IPS-18c (cell line): Measurements from ENCODE around the gene SHMT2.

Experiments
- H3K4me3 ChIP-seq: 2 replicates; pipeline ENCODE4 v1.7.0; 2013; ENCODE audit warnings: low read depth, mild to moderate bottlenecking, low read length, moderate library complexity; ENCODE audit not compliant: insufficient read depth
- H3K9me3 ChIP-seq: one replicate; pipeline ENCODE4 v1.6.1; 2013; ENCODE audit warnings: mild to moderate bottlenecking, low read length, moderate library complexity; ENCODE audit not compliant: control insufficient read depth, insufficient read depth

SHMT2 gene

DNA sequence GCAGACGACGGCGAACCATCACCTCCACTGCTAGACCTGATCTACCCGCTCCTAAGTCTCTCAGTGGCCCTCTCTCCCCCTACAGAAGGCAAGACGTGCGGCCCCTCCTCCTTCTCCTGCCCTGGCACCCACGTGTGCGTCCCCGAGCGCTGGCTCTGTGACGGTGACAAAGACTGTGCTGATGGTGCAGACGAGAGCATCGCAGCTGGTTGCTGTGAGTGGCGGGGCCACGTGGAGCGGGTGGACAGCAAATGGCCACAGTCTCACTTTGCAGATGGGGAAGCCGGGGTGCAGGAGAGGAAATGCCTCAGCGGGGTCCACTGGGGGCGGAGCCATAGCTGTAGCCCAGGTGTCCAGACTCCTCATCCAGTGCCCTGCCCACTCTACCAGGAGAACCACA, 34.3 kb upstream of the SHMT2 start:
- Histone ChIP-seq H3K4me3 (no peak overlapping the region), H3K9me3 (no peaks in the 10 kb centered on the region)

DNA sequence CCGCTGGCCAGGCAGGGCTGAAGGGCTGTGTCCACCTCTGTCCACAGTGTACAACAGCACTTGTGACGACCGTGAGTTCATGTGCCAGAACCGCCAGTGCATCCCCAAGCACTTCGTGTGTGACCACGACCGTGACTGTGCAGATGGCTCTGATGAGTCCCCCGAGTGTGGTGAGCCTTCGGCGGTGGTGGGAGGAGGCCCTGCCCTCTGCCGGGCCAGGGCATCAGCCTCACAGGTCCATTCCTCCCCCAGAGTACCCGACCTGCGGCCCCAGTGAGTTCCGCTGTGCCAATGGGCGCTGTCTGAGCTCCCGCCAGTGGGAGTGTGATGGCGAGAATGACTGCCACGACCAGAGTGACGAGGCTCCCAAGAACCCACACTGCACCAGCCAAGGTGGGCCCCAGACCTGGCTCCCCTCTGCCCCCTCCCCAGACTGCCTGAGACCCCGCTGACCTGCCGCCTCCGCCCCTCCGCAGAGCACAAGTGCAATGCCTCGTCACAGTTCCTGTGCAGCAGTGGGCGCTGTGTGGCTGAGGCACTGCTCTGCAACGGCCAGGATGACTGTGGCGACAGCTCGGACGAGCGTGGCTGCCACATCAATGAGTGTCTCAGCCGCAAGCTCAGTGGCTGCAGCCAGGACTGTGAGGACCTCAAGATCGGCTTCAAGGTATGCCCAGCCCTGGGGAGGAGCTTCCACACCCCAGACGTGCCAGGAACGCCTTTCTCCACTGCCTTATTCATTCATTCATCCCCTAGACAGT, 33.7 kb upstream of the SHMT2 start:
- Histone ChIP-seq H3K9me3 (no peaks in the 10 kb centered on the region), H3K4me3 (no peak overlapping the region)

DNA sequence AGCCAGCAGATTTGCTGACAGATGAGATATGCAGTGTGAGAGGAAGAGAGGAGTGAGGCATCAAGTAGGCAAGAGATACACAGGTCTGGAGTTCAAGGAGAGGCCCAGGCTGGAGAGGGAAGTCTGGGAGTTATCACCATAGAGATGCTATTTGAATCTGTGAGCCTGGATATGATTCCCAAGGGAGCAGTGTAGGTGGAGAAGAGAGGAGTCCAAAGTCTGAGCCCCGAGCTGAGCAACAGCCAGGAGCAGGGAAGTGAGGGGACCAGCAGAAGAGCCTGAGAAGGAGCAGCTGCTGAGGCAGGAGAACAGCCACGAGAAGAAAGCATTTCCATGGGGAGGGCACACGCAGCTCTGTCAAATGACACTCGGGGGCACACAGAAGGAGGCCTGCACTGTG, 33.1 kb upstream of the SHMT2 start:
- Histone ChIP-seq H3K4me3 (no peak overlapping the region), H3K9me3 (no peaks in the 10 kb centered on the region)

DNA sequence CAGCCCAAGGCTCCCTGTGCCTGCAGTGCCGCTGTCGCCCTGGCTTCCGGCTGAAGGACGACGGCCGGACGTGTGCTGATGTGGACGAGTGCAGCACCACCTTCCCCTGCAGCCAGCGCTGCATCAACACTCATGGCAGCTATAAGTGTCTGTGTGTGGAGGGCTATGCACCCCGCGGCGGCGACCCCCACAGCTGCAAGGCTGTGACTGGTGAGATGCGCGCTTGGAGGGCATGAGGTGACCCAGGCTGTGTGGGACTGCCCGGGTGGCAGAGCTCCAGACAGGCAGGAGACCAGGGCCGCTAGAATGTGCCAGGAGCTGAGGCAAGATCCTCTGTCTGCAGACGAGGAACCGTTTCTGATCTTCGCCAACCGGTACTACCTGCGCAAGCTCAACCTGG, 32.6 kb upstream of the SHMT2 start:
- Histone ChIP-seq H3K9me3 (no peaks in the 10 kb centered on the region), H3K4me3 (no peak overlapping the region)

DNA sequence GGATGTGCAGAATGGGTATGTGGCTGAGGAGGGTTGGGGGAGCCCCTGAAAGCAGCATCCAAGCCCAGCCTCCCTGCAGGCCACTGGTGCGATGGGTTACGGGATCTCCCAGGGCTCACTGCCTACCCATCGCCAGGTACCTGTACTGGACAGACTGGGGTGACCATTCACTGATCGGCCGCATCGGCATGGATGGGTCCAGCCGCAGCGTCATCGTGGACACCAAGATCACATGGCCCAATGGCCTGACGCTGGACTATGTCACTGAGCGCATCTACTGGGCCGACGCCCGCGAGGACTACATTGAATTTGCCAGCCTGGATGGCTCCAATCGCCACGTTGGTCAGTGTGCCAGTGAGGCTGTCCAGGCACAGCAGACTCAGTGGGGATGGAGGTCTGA, 31.2 kb upstream of the SHMT2 start:
- no peaks in the 10 kb centered on the region for H3K9me3 ChIP-seq

DNA sequence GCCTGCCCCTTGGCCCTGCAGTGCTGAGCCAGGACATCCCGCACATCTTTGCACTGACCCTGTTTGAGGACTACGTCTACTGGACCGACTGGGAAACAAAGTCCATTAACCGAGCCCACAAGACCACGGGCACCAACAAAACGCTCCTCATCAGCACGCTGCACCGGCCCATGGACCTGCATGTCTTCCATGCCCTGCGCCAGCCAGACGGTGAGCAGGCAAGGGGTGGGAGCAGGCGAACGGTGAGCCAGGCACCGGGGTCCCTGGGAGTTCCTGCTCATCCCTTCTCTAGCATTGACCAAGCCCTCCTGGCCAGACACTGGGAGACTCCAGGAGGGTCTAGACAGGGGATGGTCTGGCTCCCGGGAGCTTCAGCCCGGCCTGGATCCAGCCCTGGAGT, 30.3 kb upstream of the SHMT2 start:
- Histone ChIP-seq H3K9me3 (no peaks in the 10 kb centered on the region), H3K4me3 (no peak overlapping the region)

More for the DNA sequence above, 31.2 kb upstream of the SHMT2 start:
- no peak overlapping the region for H3K4me3 ChIP-seq

DNA sequence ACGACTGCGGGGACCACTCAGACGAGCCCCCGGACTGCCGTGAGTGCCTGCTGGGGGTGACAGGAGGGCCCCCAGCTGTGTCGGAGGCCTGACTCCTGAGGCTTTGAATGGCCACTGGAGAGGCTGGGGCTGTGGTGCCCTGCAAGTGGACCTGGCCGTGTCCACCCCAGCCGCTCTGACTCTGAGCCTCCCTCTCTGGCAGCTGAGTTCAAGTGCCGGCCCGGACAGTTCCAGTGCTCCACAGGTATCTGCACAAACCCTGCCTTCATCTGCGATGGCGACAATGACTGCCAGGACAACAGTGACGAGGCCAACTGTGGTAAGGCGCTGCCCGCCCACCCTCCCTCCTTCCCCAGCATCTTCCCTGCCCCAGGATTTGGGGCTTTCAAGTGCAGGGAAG, 29.0 kb upstream of the SHMT2 start:
- Histone ChIP-seq H3K4me3 (no peak overlapping the region), H3K9me3 (no peaks in the 10 kb centered on the region)

DNA sequence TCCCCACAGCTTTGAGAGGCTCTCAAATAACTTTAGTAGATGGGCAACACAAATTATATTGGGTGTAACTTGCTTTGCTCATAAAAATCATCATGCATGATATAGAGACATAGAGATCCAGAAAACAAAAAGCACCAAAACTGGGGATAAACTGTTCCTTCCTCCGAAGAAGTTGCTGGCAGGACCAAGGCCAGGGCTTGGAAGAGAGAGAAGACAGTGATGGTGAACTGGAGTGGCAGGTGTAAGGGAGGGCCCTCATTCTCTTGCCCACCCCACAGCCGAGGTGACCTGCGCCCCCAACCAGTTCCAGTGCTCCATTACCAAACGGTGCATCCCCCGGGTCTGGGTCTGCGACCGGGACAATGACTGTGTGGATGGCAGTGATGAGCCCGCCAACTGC, 28.3 kb upstream of the SHMT2 start:
- no peak overlapping the region for H3K4me3 ChIP-seq
- H3K9me3 ChIP-seq = no peaks in the 10 kb centered on the region

DNA sequence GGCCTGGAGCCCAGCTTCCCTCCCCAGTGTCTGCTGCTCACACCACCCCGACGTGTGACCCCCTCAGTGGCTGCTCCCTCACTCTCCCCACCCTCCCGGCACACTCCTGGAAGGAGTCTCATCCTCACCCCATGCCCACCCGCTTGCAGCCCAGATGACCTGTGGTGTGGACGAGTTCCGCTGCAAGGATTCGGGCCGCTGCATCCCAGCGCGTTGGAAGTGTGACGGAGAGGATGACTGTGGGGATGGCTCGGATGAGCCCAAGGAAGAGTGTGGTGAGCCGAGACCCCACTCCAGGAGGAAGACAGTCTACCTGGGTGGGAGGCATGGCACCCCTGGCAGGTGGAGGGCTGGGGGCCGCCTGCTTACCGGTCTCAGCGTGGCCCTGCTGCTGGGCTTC, 27.9 kb upstream of the SHMT2 start:
- H3K4me3 ChIP-seq = no peak overlapping the region

DNA sequence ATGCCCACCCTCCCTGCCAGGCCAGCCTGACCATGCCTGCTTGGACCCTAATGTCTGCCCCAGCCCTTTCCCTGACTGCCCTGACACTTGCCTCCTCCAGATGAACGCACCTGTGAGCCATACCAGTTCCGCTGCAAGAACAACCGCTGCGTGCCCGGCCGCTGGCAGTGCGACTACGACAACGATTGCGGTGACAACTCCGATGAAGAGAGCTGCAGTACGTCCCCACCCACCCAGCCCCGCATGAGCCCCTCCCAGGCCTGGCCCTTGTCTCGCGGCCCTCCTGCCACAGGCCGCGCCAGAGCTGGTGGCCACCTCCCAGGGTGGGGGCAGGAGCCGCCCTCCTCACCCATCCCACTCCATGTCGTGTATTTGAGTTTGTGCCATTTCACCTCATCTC, 27.2 kb upstream of the SHMT2 start:
- no peak overlapping the region for H3K4me3 ChIP-seq

More for the DNA sequence above, 27.9 kb upstream of the SHMT2 start:
- H3K9me3 ChIP-seq = no peaks in the 10 kb centered on the region

DNA sequence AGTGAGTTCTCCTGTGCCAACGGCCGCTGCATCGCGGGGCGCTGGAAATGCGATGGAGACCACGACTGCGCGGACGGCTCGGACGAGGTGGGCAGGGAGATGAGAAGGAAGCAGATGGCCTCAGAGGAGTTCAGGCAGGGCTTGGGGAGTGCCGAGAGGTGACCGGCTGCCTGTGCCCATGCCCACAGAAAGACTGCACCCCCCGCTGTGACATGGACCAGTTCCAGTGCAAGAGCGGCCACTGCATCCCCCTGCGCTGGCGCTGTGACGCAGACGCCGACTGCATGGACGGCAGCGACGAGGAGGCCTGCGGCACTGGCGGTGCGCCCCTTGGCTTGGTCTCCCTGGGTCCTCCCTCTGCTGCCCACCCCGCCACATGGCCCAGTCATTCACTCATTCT, 26.3 kb upstream of the SHMT2 start:
- no peaks in the 10 kb centered on the region for H3K9me3 ChIP-seq
- no peak overlapping the region for H3K4me3 ChIP-seq

More for the DNA sequence above, 27.2 kb upstream of the SHMT2 start:
- H3K9me3 ChIP-seq = no peaks in the 10 kb centered on the region

DNA sequence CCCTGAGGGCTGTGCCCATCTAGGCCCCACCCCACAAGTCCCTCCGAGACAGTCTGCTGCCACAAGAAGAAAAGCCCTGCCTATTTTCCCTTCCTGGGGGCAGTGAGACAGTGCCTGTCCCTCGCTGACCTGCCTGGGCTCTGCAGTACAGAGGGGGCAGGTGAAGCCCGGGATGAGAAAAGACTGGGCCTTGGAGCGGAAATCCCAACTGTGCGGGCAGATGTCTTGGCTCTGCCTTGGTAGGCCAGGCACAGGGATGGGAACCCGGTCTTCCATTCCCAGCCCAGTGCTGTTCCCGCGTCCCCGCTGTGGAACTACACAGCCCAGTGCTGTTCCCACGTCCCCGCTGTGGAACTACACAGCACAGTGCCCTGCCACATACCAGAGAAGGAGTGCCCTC, 25.7 kb upstream of the SHMT2 start:
- Histone ChIP-seq H3K9me3 (no peaks in the 10 kb centered on the region), H3K4me3 (no peak overlapping the region)

DNA sequence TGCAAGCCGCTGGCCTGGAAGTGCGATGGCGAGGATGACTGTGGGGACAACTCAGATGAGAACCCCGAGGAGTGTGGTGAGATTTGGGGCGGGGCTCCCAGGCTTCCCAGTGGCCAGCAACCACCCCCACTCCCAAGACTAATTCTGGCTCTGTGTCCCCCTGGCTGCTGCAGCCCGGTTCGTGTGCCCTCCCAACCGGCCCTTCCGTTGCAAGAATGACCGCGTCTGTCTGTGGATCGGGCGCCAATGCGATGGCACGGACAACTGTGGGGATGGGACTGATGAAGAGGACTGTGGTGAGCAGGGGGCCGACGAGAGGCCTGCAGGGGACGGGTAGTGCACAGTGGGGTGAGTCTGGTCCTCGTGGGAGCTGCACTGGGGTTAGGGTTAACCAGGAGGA, 25.1 kb upstream of the SHMT2 start:
- Histone ChIP-seq H3K9me3 (no peaks in the 10 kb centered on the region), H3K4me3 (no peak overlapping the region)

DNA sequence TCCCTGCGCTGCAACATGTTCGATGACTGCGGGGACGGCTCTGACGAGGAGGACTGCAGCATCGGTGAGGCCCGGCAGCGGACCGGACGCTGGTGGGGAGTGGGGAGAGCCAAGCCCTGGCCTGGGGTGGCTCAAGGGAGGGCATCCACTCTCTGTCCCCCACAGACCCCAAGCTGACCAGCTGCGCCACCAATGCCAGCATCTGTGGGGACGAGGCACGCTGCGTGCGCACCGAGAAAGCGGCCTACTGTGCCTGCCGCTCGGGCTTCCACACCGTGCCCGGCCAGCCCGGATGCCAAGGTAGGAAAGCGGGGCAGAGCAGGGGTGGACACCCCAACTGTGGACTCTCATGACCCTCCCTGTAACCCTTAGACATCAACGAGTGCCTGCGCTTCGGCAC, 24.3 kb upstream of the SHMT2 start:
- H3K4me3 ChIP-seq = no peak overlapping the region
- no peaks in the 10 kb centered on the region for H3K9me3 ChIP-seq

DNA sequence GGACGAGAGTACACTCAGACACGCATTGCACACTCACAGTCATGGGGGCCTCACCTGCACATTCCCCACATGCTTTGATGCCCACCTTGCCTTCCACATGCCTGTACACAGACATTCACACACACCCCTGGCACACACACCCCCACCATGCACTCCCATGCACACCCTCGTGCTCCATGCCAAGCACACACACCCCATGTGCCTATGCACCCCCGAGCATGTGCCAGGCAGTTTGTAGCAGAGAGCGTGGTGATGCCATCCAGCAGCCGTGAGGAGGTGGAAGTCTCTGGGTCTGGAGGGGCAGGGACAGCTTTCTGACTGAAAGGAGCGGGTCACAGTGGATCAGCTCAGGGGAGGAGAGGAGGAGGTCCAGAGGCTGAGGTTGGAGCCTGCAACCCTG, 23.6 kb upstream of the SHMT2 start:
- Histone ChIP-seq H3K4me3 (no peak overlapping the region), H3K9me3 (no peaks in the 10 kb centered on the region)

DNA sequence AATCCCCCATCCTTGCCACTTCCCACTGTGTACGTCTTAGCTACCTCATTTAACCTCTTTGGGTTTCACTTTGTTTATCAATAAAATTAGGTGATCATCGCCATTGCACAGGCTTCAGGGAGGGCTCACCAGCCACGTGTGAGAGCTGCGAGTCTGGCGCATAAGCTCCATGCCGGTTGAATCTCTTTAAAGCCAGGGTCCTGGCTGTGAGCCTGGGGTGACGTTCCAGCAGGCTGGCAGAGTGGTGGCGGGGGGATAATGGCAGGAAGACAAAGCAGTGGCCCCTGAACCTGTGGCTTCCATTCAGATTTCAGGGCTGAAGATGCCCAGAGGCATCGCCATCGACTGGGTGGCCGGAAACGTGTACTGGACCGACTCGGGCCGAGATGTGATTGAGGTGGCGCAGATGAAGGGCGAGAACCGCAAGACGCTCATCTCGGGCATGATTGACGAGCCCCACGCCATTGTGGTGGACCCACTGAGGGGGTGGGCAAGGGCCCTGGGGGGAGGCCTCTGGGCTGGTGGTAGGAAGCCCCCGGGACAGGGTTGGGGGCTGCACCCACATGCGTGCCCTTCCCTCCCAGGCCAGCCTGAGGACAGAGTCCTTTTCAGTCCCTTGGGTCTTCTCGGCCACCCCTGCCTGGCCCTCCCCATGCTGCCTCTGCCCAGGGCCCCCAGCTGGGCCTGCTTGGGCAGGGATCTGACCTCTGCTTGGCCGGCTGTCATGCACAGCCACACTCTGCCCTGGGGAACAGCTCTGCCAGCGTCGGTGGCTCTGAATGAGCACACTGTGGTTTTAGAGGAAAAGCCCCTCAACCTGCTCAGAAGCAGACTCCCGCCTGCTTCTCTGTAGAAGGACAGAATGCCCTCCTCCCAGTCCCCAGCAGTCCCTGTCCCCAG, 21.5 kb upstream of the SHMT2 start:
- Histone ChIP-seq H3K9me3 (no peaks in the 10 kb centered on the region), H3K4me3 (no peak overlapping the region)

DNA sequence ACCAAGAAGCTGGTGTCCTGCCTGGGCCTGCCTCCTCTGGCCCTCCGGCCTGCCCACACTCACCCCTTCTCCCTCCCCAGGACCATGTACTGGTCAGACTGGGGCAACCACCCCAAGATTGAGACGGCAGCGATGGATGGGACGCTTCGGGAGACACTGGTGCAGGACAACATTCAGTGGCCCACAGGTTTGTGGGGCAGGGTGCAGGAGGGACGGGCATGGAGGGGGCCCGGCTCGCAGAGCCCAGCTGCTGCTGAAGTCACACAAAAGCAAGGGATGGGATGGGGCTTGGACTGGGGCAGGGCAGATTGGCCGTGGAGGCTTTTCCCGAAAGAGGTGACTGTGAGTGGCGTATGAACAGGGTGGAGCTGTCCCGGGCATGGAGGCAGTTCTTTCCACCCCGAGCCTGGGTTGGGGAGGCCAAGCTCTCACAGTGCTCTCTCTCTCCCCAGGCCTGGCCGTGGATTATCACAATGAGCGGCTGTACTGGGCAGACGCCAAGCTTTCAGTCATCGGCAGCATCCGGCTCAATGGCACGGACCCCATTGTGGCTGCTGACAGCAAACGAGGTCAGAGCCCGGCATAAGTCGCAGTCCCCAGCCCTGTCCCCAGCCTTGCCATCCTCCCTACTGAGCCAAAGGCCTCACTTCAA, 20.8 kb upstream of the SHMT2 start:
- Histone ChIP-seq H3K4me3 (no peak overlapping the region), H3K9me3 (no peaks in the 10 kb centered on the region)

DNA sequence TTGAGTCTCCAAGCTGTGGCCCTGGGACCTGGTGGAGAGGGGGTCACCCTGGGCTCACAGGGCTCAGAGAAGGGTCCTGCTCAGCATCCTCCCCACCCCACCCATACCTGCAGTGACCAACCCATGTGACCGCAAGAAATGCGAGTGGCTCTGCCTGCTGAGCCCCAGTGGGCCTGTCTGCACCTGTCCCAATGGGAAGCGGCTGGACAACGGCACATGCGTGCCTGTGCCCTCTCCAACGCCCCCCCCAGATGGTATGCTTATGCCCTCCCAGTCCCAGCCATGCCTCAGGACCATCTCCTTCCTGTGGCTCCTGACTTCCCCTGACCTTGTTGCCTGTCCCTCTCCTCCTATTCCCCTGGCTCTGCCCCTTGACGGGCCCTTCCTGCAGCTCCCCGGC, 19.6 kb upstream of the SHMT2 start:
- no peak overlapping the region for H3K4me3 ChIP-seq

More for the DNA sequence above, 19.6 kb upstream of the SHMT2 start:
- no peaks in the 10 kb centered on the region for H3K9me3 ChIP-seq
